ENCODE measurements around the gene ELOVL6.

The ELOVL6 gene

GRCh38 chr4:110020139-110020538 lies 178.3 kb downstream of the ELOVL6 start:
- DNase-seq = no peak

- DNase-seq = no peak
These were observed 179.3 kb downstream of the ELOVL6 start for GRCh38 chr4:110019153-110019552.

GRCh38 chr4:110014233-110014632 lies 184.2 kb downstream of the ELOVL6 start:
- no peak for DNase-seq

- no peak for DNase-seq
These were observed 185.5 kb downstream of the ELOVL6 start for GRCh38 chr4:110012917-110013316.

GRCh38 chr4:110010797-110011196 lies 187.6 kb downstream of the ELOVL6 start:
- DNase-seq = no peak

GRCh38 chr4:110009550-110009949 lies 188.9 kb downstream of the ELOVL6 start:
- DNase-seq = no peak

- DNase-seq = no peak
These were observed 189.9 kb downstream of the ELOVL6 start for GRCh38 chr4:110008540-110008939.

GRCh38 chr4:110007217-110007616 lies 191.2 kb downstream of the ELOVL6 start:
- DNase-seq = no peak

GRCh38 chr4:110005461-110006056 lies 192.9 kb downstream of the ELOVL6 start:
- peak in 1 of 14 donors; percentile 5 for DNase-seq

- DNase-seq = no peak
These were observed 193.9 kb downstream of the ELOVL6 start for GRCh38 chr4:110004556-110004955.

GRCh38 chr4:110003401-110004187 lies 194.8 kb downstream of the ELOVL6 start:
- DNase-seq = no peak

- DNase-seq = no peak
These were observed 196.1 kb downstream of the ELOVL6 start for GRCh38 chr4:110002326-110002725.

- DNase-seq = no peak
These were observed 198.9 kb downstream of the ELOVL6 start for GRCh38 chr4:109999585-109999912.

- DNase-seq = no peak
These were observed 199.4 kb downstream of the ELOVL6 start for GRCh38 chr4:109998867-109999584.

GRCh38 chr4:109996526-109996925 lies 201.9 kb downstream of the ELOVL6 start:
- DNase-seq = peak in 4 of 14 donors; percentile 1 to 6 (median 4)

Data from C1 segment of cervical spinal cord (tissue), 14 donors.